HEK293 (cell line): ENCODE results near the gene THAP12.
A peak's percentile ranks its signal among the peaks of the same experiment; 100 is the strongest.

Source experiments
- CTCF ChIA-PET: fragments of 350-600 bp; formaldehyde crosslinking; extraction: SDS; loops from one replicate; lab custom pipeline; 2021; ENCODE audit warnings: antibody characterized with exemption; lab: Yijun Ruan, JAX
- POLR2A ChIA-PET: fragments of 300-600 bp; formaldehyde crosslinking; extraction: SDS; loops from one replicate; lab custom pipeline; 2020; ENCODE audit warnings: antibody characterized with exemption, inconsistent platforms; lab: Yijun Ruan, JAX
- H3K27ac ChIP-seq: fragments of 200-500 bp; sonication (Bioruptor generic); 2 replicates; pipeline ENCODE4 v1.5.1; 2014; ENCODE audit warnings: low read depth, low read length, control low read depth, inconsistent platforms; ENCODE audit errors: extremely low read depth
- H3K36me3 ChIP-seq, 2 experiments: fragments of 200-500 bp in 1 of 2; sonication (Bioruptor generic) in 1 of 2; 1 replicate in 1 of 2; 2 replicates in 1 of 2; pipeline ENCODE4 v1.5.1; 2014 to 2017; ENCODE audit warnings: inconsistent platforms in 2 of 2, low read length in 2 of 2; ENCODE audit not compliant: control insufficient read depth in 2 of 2, insufficient read depth in 1 of 2
- H3K4me1 ChIP-seq: fragments of 200-500 bp; sonication (Bioruptor generic); 2 replicates; pipeline ENCODE4 v1.5.1; 2014; ENCODE audit warnings: mild to moderate bottlenecking, low read length, inconsistent platforms; ENCODE audit not compliant: control insufficient read depth, insufficient read depth
- H3K4me3 ChIP-seq: 2 replicates; pipeline ENCODE4 v1.5.1; 2011; ENCODE audit warnings: low read depth, mild to moderate bottlenecking, control low read depth, low read length, moderate library complexity
- H3K9me3 ChIP-seq: fragments of 200-500 bp; sonication (Bioruptor generic); 2 replicates; pipeline ENCODE4 v1.5.1; 2014; ENCODE audit warnings: low read depth, low read length, inconsistent platforms; ENCODE audit not compliant: control insufficient read depth, insufficient read depth
- BCL6B ChIP-seq: fragments of 450-650 bp; formaldehyde crosslinking; IDR thresholded peaks from 2 replicates; pipeline ENCODE4 v1.5.1; 2017; ENCODE audit warnings: missing biosample characterization, missing genetic modification characterization
- GFI1B ChIP-seq: fragments of 450-650 bp; formaldehyde crosslinking; IDR thresholded peaks from 2 replicates; pipeline ENCODE4 v1.5.1; 2016; ENCODE audit warnings: missing biosample characterization, missing genetic modification characterization
- HOXA7 ChIP-seq: sonication (generic); formaldehyde crosslinking; IDR thresholded peaks from 2 replicates; pipeline ENCODE4 v1.8.1; 2022; ENCODE audit warnings: missing genetic modification reagents, borderline replicate concordance
- KLF10 ChIP-seq: fragments of 450-650 bp; IDR thresholded peaks from 2 replicates; pipeline ENCODE4 v1.5.1; 2018; ENCODE audit warnings: missing biosample characterization, mild to moderate bottlenecking, missing genetic modification characterization
- KLF9 ChIP-seq: fragments of 450-650 bp; formaldehyde crosslinking; IDR thresholded peaks from 2 replicates; pipeline ENCODE4 v1.5.1; 2016; ENCODE audit warnings: missing biosample characterization, missing genetic modification characterization, low read depth
- RBAK ChIP-seq: fragments of 450-650 bp; formaldehyde crosslinking; IDR thresholded peaks from 2 replicates; pipeline ENCODE4 v1.5.1; 2016; ENCODE audit warnings: missing biosample characterization, missing genetic modification characterization
- SALL2 ChIP-seq: fragments of 450-650 bp; formaldehyde crosslinking; IDR thresholded peaks from 2 replicates; pipeline ENCODE4 v1.5.0; 2017; ENCODE audit warnings: missing biosample characterization, mild to moderate bottlenecking, missing genetic modification characterization, borderline replicate concordance
- SETDB1 ChIP-seq: IDR thresholded peaks from one replicate; pipeline ENCODE4 v1.6.1; 2017; ENCODE audit warnings: mild to moderate bottlenecking, low read length, moderate library complexity, mixed read lengths; ENCODE audit not compliant: insufficient read length
- TRIM28 ChIP-seq: IDR thresholded peaks from 2 replicates; pipeline ENCODE4 v1.6.1; 2011; ENCODE audit warnings: low read length, control low read depth, borderline replicate concordance
- WT1 ChIP-seq: fragments of 450-650 bp; formaldehyde crosslinking; IDR thresholded peaks from 2 replicates; pipeline ENCODE4 v1.5.1; 2016; ENCODE audit warnings: missing biosample characterization, missing genetic modification characterization
- YY1 ChIP-seq: fragments of 450-650 bp; formaldehyde crosslinking; IDR thresholded peaks from 2 replicates; pipeline ENCODE4 v1.5.1; 2018; ENCODE audit warnings: missing biosample characterization, missing genetic modification characterization
- ZBTB20 ChIP-seq: fragments of 450-650 bp; formaldehyde crosslinking; IDR thresholded peaks from 2 replicates; pipeline ENCODE4 v1.5.1; 2016; ENCODE audit warnings: missing biosample characterization, missing genetic modification characterization
- ZFP3 ChIP-seq: fragments of 450-650 bp; formaldehyde crosslinking; IDR thresholded peaks from 2 replicates; pipeline ENCODE4 v1.5.1; 2016; ENCODE audit warnings: low read depth, missing biosample characterization, missing genetic modification characterization
- ZNF112 ChIP-seq: fragments of 450-650 bp; formaldehyde crosslinking; IDR thresholded peaks from 2 replicates; pipeline ENCODE4 v1.5.0; 2017; ENCODE audit warnings: missing biosample characterization, missing genetic modification characterization
- ZNF121 ChIP-seq: fragments of 450-650 bp; formaldehyde crosslinking; IDR thresholded peaks from 2 replicates; pipeline ENCODE4 v1.5.1; 2016; ENCODE audit warnings: missing biosample characterization, missing genetic modification characterization
- ZNF19 ChIP-seq: fragments of 450-650 bp; formaldehyde crosslinking; IDR thresholded peaks from 2 replicates; pipeline ENCODE4; 2016; ENCODE audit warnings: missing biosample characterization, missing genetic modification characterization, low read depth
- ZNF239 ChIP-seq: fragments of 450-650 bp; formaldehyde crosslinking; IDR thresholded peaks from 2 replicates; pipeline ENCODE4 v1.5.1; 2016; ENCODE audit warnings: missing biosample characterization, missing genetic modification characterization
- ZNF274 ChIP-seq, 2 experiments: fragments of 200-500 bp in 1 of 2; fragments of 450-650 bp in 1 of 2; sonication (Bioruptor generic) in 1 of 2; formaldehyde crosslinking in 1 of 2; IDR thresholded peaks; 2 replicates each; pipeline versions ENCODE4 v1.5.1 to v1.6.1; 2014 to 2016; ENCODE audit warnings: borderline replicate concordance in 1 of 2, inconsistent platforms in 1 of 2, low read length in 1 of 2, missing biosample characterization in 1 of 2, missing genetic modification characterization in 1 of 2
- ZNF292 ChIP-seq: fragments of 450-650 bp; formaldehyde crosslinking; IDR thresholded peaks from 2 replicates; pipeline ENCODE4 v1.5.1; 2016; ENCODE audit warnings: low read depth, missing biosample characterization, missing genetic modification characterization, borderline replicate concordance
- ZNF324 ChIP-seq: fragments of 450-650 bp; formaldehyde crosslinking; IDR thresholded peaks from 2 replicates; pipeline ENCODE4 v1.5.1; 2016; ENCODE audit warnings: missing biosample characterization, missing genetic modification characterization
- ZNF335 ChIP-seq: fragments of 450-650 bp; formaldehyde crosslinking; conservative IDR thresholded peaks from 2 replicates; pipeline ENCODE4 v1.5.1; 2016; ENCODE audit warnings: missing biosample characterization, missing genetic modification characterization
- ZNF473 ChIP-seq: fragments of 450-650 bp; formaldehyde crosslinking; IDR thresholded peaks from 2 replicates; pipeline ENCODE4 v1.5.1; 2017; ENCODE audit warnings: missing biosample characterization, missing genetic modification characterization
- ZNF560 ChIP-seq: fragments of 450-650 bp; formaldehyde crosslinking; IDR thresholded peaks from 2 replicates; pipeline ENCODE4 v1.5.1; 2017; ENCODE audit warnings: missing biosample characterization, missing genetic modification characterization, borderline replicate concordance
- ZNF596 ChIP-seq: fragments of 450-650 bp; IDR thresholded peaks from 2 replicates; pipeline ENCODE4 v1.5.0; 2018; ENCODE audit warnings: missing biosample characterization, mild to moderate bottlenecking, missing genetic modification characterization, moderate library complexity
- ZNF624 ChIP-seq: fragments of 450-650 bp; formaldehyde crosslinking; IDR thresholded peaks from 2 replicates; pipeline ENCODE4 v1.5.1; 2017; ENCODE audit warnings: missing biosample characterization, missing genetic modification characterization
- ZNF670 ChIP-seq: fragments of 450-650 bp; formaldehyde crosslinking; IDR thresholded peaks from 2 replicates; pipeline ENCODE4 v1.5.1; 2016; ENCODE audit warnings: missing biosample characterization, missing genetic modification characterization, low read depth
- ZNF701 ChIP-seq: fragments of 450-650 bp; formaldehyde crosslinking; IDR thresholded peaks from 2 replicates; pipeline ENCODE4 v1.5.1; 2016; ENCODE audit warnings: missing biosample characterization, missing genetic modification characterization
- ZNF777 ChIP-seq: fragments of 450-650 bp; formaldehyde crosslinking; IDR thresholded peaks from 2 replicates; pipeline ENCODE4 v1.5.1; 2017; ENCODE audit warnings: missing biosample characterization, missing genetic modification characterization, borderline replicate concordance
- ZNF843 ChIP-seq: fragments of 450-650 bp; formaldehyde crosslinking; IDR thresholded peaks from 2 replicates; pipeline ENCODE4 v1.5.1; 2016; ENCODE audit warnings: missing biosample characterization, missing genetic modification characterization
- ZSCAN30 ChIP-seq: fragments of 450-650 bp; IDR thresholded peaks from 2 replicates; pipeline ENCODE4 v1.5.1; 2018; ENCODE audit warnings: missing biosample characterization, mild to moderate bottlenecking, missing genetic modification characterization, moderate library complexity
- TF ChIP-seq, protein P1 (sequence below): fragments of 450-650 bp; formaldehyde crosslinking; IDR thresholded peaks from 2 replicates; pipeline ENCODE4 v1.5.1; 2016; ENCODE audit warnings: missing biosample characterization, missing genetic modification characterization
- TF ChIP-seq, protein P2 (sequence below): fragments of 450-650 bp; formaldehyde crosslinking; optimal IDR thresholded peaks from 2 replicates; pipeline ENCODE3; 2016; ENCODE audit warnings: missing biosample characterization, mild to moderate bottlenecking, missing genetic modification characterization

The THAP12 gene

DNA sequence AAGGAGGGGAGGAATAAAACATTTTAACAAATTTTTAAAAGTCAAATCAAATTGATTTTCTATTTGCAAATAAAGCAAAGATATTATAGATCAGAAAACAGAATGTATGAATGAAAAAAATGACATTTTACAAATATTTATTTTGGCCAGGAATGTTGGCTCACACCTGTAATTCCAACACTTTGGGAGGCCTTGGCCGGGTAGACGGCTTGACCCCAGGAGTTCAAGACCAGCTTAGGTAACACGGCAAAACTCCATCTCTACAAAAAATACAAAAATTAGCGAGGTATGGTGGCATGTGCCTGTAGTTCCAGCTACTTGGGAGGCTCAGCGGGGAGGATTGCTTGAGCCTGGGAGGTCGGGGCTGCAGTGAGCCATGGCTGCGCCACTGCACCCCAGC, 18.2 kb downstream of the THAP12 start:
- ChIA-PET CTCF (no interaction called here), POLR2A (no interaction called here)
- no peak overlapping the region for H3K27ac ChIP-seq
- no peak for TF ChIP-seq ZNF777 (tag by site-specific recombination)
- TF ChIP-seq SALL2 (tag by site-specific recombination): no peak
- no peak for TF ChIP-seq ZNF121 (tag by site-specific recombination)
- TF ChIP-seq ZNF596 (tag by site-specific recombination): no peak
- TF ChIP-seq HOXA7 (CRISPR knock-in tag): no peak
- TF ChIP-seq ZNF335 (tag by site-specific recombination): no peak
- TF ChIP-seq GFI1B: no peak
- TF ChIP-seq ZNF274 (IDR thresholded peaks at IDR 0.05; ENCODE audit: low read length): no peak
- TF ChIP-seq ZNF274 (tag by site-specific recombination; IDR thresholded peaks at IDR 0.05; ENCODE audit: borderline replicate concordance): no peak
- TF ChIP-seq ZNF292: no peak
- TF ChIP-seq ZNF19 (tag by site-specific recombination): no peak
- TF ChIP-seq ZNF239: no peak
- TF ChIP-seq RBAK: no peak
- H3K4me3 ChIP-seq: no peak overlapping the region
- H3K36me3 ChIP-seq: peaks cover 3 to 21% of the 10 kb centered on the region in 2 experiments; a peak in 2 of 3 replicates
- H3K4me1 ChIP-seq: no peaks in the 10 kb centered on the region; the same call in 1 of the 2 replicates
- H3K9me3 ChIP-seq: no peaks in the 10 kb centered on the region

DNA sequence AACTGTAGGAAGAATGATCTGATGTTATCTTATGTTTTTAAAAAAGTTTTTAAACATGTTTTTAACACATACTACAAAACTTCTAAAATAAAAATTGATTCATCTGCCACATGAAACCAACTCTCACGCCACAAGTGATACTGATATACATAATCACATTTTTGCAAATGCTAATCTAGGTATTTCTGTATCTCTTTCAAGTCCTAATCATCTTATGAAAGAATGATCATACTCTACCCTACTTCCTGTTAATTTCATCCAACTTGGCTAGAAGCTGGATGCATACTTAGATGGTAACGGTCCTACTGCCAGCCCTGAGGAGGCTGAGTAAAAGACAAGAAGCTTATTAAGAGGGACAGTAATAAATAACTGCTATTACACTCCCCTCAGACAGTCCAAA, 19.2 kb downstream of the THAP12 start:
- H3K9me3 ChIP-seq: no peaks in the 10 kb centered on the region
- CTCF ChIA-PET: no interaction called here
- no peaks in the 10 kb centered on the region; the same call in 1 of the 2 replicates for H3K4me1 ChIP-seq
- H3K27ac ChIP-seq: no peak overlapping the region
- H3K4me3 ChIP-seq: no peak overlapping the region
- H3K36me3 ChIP-seq: peaks cover 3 to 25% of the 10 kb centered on the region in 2 experiments; a peak in 2 of 3 replicates
- TF ChIP-seq ZNF670 (tag by site-specific recombination) (no peak), ZFP3 (tag by site-specific recombination) (no peak), TRIM28 (no peak), KLF9 (tag by site-specific recombination) (no peak), WT1 (no peak), ZNF624 (no peak), SETDB1 (no peak), ZNF843 (tag by site-specific recombination) (no peak)
- TF ChIP-seq, protein P1, sequence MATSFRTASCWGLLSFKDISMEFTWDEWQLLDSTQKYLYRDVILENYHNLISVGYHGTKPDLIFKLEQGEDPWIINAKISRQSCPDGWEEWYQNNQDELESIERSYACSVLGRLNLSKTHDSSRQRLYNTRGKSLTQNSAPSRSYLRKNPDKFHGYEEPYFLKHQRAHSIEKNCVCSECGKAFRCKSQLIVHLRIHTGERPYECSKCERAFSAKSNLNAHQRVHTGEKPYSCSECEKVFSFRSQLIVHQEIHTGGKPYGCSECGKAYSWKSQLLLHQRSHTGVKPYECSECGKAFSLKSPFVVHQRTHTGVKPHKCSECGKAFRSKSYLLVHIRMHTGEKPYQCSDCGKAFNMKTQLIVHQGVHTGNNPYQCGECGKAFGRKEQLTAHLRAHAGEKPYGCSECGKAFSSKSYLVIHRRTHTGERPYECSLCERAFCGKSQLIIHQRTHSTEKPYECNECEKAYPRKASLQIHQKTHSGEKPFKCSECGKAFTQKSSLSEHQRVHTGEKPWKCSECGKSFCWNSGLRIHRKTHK (tag by site-specific recombination): peak; percentile 42; the same call in 1 of the 2 replicates
- POLR2A ChIA-PET: no interaction called here

- H3K9me3 ChIP-seq: no peaks in the 10 kb centered on the region
- POLR2A ChIA-PET: no interaction called here
- H3K4me1 ChIP-seq: no peaks in the 10 kb centered on the region; the same call in 1 of the 2 replicates
- CTCF ChIA-PET: no interaction called here
- H3K36me3 ChIP-seq: peaks cover 3 to 26% of the 10 kb centered on the region in 2 experiments; a peak in 2 of 3 replicates
- no peak overlapping the region for H3K27ac ChIP-seq
- H3K4me3 ChIP-seq: no peak overlapping the region
- TF ChIP-seq ZNF121 (tag by site-specific recombination) (no peak), ZNF324 (no peak), ZBTB20 (tag by site-specific recombination) (no peak), YY1 (no peak), WT1 (no peak), BCL6B (no peak), ZNF112 (no peak), ZNF473 (tag by site-specific recombination) (no peak), ZNF701 (tag by site-specific recombination) (no peak), ZSCAN30 (tag by site-specific recombination) (no peak), KLF10 (no peak), ZNF560 (tag by site-specific recombination) (no peak)
- TF ChIP-seq, protein P2, sequence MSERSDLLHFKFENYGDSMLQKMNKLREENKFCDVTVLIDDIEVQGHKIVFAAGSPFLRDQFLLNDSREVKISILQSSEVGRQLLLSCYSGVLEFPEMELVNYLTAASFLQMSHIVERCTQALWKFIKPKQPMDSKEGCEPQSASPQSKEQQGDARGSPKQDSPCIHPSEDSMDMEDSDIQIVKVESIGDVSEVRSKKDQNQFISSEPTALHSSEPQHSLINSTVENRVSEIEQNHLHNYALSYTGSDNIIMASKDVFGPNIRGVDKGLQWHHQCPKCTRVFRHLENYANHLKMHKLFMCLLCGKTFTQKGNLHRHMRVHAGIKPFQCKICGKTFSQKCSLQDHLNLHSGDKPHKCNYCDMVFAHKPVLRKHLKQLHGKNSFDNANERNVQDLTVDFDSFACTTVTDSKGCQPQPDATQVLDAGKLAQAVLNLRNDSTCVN (tag by site-specific recombination): no peak
Measured at GRCh38 chr11:76361374-76361773, 19.6 kb downstream of the THAP12 start.
